Spleen (tissue), 11 donors: Measurements from ENCODE around the gene VSIG8. TPM values are rescaled to one million over a fixed set of nuclear protein-coding genes. Genes with fewer than 3 reads are reported as not detected.

Experiments used
- DNase-seq: peaks from one replicate; pipeline ENCODE4 v3.0.0-alpha.2; 2020
- H3K27ac ChIP-seq, 8 donors: fragments of 200-600 bp; sonication (generic) in 7 of 8; 1 replicate in 4 of 8; 2 replicates in 4 of 8; pipeline versions ENCODE4 v1.5.0 to v1.8.0; 2016 to 2021; ENCODE audit warnings: inconsistent platforms in 4 of 8, mild to moderate bottlenecking in 4 of 8, moderate library complexity in 1 of 8
- H3K27me3 ChIP-seq, 7 donors: fragments of 200-600 bp; sonication (generic) in 6 of 7; replicated peaks in 1 of 7; 1 replicate in 4 of 7; 2 replicates in 3 of 7; pipeline versions ENCODE4 v1.5.0 to v1.8.0; 2016 to 2021; ENCODE audit warnings: inconsistent platforms in 3 of 7, mild to moderate bottlenecking in 1 of 7
- H3K36me3 ChIP-seq, 6 donors: fragments of 200-600 bp; sonication (generic) in 5 of 6; 1 replicate in 4 of 6; 2 replicates in 2 of 6; pipeline versions ENCODE4 v1.5.0 to v1.8.0; 2016 to 2021; ENCODE audit warnings: inconsistent platforms in 2 of 6
- H3K4me1 ChIP-seq, 6 donors: fragments of 200-600 bp; sonication (generic) in 5 of 6; 1 replicate in 3 of 6; 2 replicates in 3 of 6; pipeline versions ENCODE4 v1.5.0 to v1.8.0; 2016 to 2021; ENCODE audit warnings: inconsistent platforms in 3 of 6
- H3K4me3 ChIP-seq, 8 donors: fragments of 200-600 bp; sonication (generic) in 7 of 8; 1 replicate in 4 of 8; 2 replicates in 4 of 8; pipeline versions ENCODE4 v1.5.0 to v1.8.0; 2016 to 2021; ENCODE audit warnings: inconsistent platforms in 4 of 8, mild to moderate bottlenecking in 4 of 8, moderate library complexity in 2 of 8
- H3K9me3 ChIP-seq, 8 donors: fragments of 200-600 bp; sonication (generic) in 7 of 8; 1 replicate in 4 of 8; 2 replicates in 4 of 8; pipeline versions ENCODE4 v1.5.0 to v1.8.0; 2016 to 2021; ENCODE audit warnings: inconsistent platforms in 4 of 8
- CTCF ChIP-seq, 11 experiments: fragments of 200-600 bp in 7 of 11; fragments of 450-650 bp in 4 of 11; sonication (generic) in 4 of 11; IDR thresholded peaks in 8 of 11; conservative IDR thresholded peaks in 3 of 11; 1 replicate in 7 of 11; 2 replicates in 4 of 11; pipeline versions ENCODE4 v1.4.0 to v1.8.0; 2016 to 2021; ENCODE audit warnings: antibody characterized with exemption in 11 of 11, inconsistent platforms in 4 of 11, mild to moderate bottlenecking in 1 of 11
- POLR2A ChIP-seq, 3 donors: fragments of 450-650 bp; IDR thresholded peaks; one replicate each; pipeline ENCODE4 v1.5.1; 2017; ENCODE audit warnings: antibody characterized with exemption in 3 of 3, mild to moderate bottlenecking in 1 of 3
- POLR2AphosphoS5 ChIP-seq, 3 donors: sonication (generic); formaldehyde crosslinking; IDR thresholded peaks; one replicate each; pipeline ENCODE4 v1.5.1; 2017; ENCODE audit warnings: antibody characterized with exemption in 3 of 3
- WGBS, 5 donors: extraction: QIAGEN DNeasy Blood & Tissue Kit in 3 of 5; methylation state at CpG; one replicate each; pipeline versions ENCODE4 v1.1.5 to v1.1.7; 2013 to 2018; 5-methylcytosine and 5-hydroxymethylcytosine counted together
- intact Hi-C: fragments of 100-400 bp; cut with DNase I; formaldehyde crosslinking; loops from one replicate; pipeline ENCODE4 v1.15.0; 2023; ENCODE audit warnings: low total_unique reads
- polyA plus RNA-seq, 3 donors: library from polyadenylated mRNA; stranded (reverse); fragments of 200-250 nt; gene quantifications; one replicate each; pipeline ENCODE4 v1.2.1, GENCODE V29; 2013
- total RNA-seq, 7 donors: library from RNA; depleted of rRNA in 3 of 7; stranded (reverse); fragments of >200 nt in 3 of 7; fragmentation: NEBNext Ultra II Directional in 4 of 7; extraction: Animal tissue kit (Norgen Biotek cat#: 25700) in 4 of 7; gene quantifications; one replicate each; pipeline versions ENCODE4 v1.1.0 to v1.2.1, GENCODE V29; 2016 to 2021
- donor health status: healthy with polysubstance abuse.
- donor health status: DM: no; HTN: no; CAD: no; lungs with moderate emphysema.
- donor health status: DM: no; HTN: no; CAD: no.
- donor health status: Bipolar disorder and iron deficiency.
- donor health status: healthy.
- donor health status: DM: no; HTN: no; CAD: no.
- donor health status: DM: yes; HTN: yes; CAD: no.

The VSIG8 gene
- total and polyA plus RNA-seq, 10 donors, result 0.03 to 0.43 (median 0.23) TPM; not detected in 6

- Histone ChIP-seq H3K4me3 (no peak overlapping the region), H3K36me3 (peaks cover 0 to 48% (median 1%) of the 10 kb centered on the region in 6 donors), H3K27me3 (no peaks in the 10 kb centered on the region), H3K9me3 (no peaks in the 10 kb centered on the region), H3K27ac (no peak overlapping the region), H3K4me1 (no peaks in the 10 kb centered on the region)
- WGBS, 5 donors, result 69 to 87% (median 73%) methylated on average over 8 of the region's 8 CpGs
- DNase-seq, result no peak
- intact Hi-C loops, result no loop called here
- TF ChIP-seq CTCF (IDR thresholded peaks at IDR 0.05 in 8 of 11, conservative IDR thresholded peaks at IDR 0.05 in 3 of 11), result peak in 1 of 11 experiments; percentile 12
- TF ChIP-seq POLR2AphosphoS5 (IDR thresholded peaks at IDR 0.05), result no peak
These were observed 26.5 kb downstream of the VSIG8 start for GRCh38 chr1:159835862-159836525.

- H3K4me1 ChIP-seq, result peaks cover 0 to 1% (median under 1%) of the 10 kb centered on the region in 6 donors
- H3K27me3 ChIP-seq, result no peaks in the 10 kb centered on the region
- peaks cover 0 to 48% (median 1%) of the 10 kb centered on the region in 6 donors for H3K36me3 ChIP-seq
- DNase-seq, result no peak
- no peaks in the 10 kb centered on the region for H3K9me3 ChIP-seq
- H3K4me3 ChIP-seq, result no peak overlapping the region
- no peak for TF ChIP-seq CTCF (IDR thresholded peaks at IDR 0.05 in 8 of 11, conservative IDR thresholded peaks at IDR 0.05 in 3 of 11)
- TF ChIP-seq POLR2AphosphoS5 (IDR thresholded peaks at IDR 0.05), result no peak
- TF ChIP-seq POLR2A (IDR thresholded peaks at IDR 0.05), result no peak
- intact Hi-C loops, result no loop called here
- 40 to 64% (median 58%) methylated on average over 3 of the region's 3 CpGs for WGBS, 5 donors
- H3K27ac ChIP-seq, result no peak overlapping the region
These were observed 27.1 kb downstream of the VSIG8 start for GRCh38 chr1:159835356-159835755.

- TF ChIP-seq CTCF (IDR thresholded peaks at IDR 0.05 in 8 of 11, conservative IDR thresholded peaks at IDR 0.05 in 3 of 11), result no peak
- TF ChIP-seq POLR2AphosphoS5 (IDR thresholded peaks at IDR 0.05), result no peak
- TF ChIP-seq POLR2A (IDR thresholded peaks at IDR 0.05), result no peak
- no peak overlapping the region for H3K27ac ChIP-seq
- no peaks in the 10 kb centered on the region for H3K27me3 ChIP-seq
- H3K36me3 ChIP-seq, result peaks cover 0 to 42% (median 1%) of the 10 kb centered on the region in 6 donors
- no peak overlapping the region for H3K4me3 ChIP-seq
- H3K4me1 ChIP-seq, result peaks cover 7 to 32% (median 28%) of the 10 kb centered on the region in 6 donors
- intact Hi-C loops, result no loop called here
- DNase-seq, result no peak
- no peaks in the 10 kb centered on the region for H3K9me3 ChIP-seq
- WGBS, 5 donors, result 91 to 95% (median 94%) methylated on average over 2 of the region's 2 CpGs
These were observed 30.1 kb downstream of the VSIG8 start for GRCh38 chr1:159832309-159832708.

- Histone ChIP-seq H3K4me1 (peaks cover 11 to 39% (median 35%) of the 10 kb centered on the region in 6 donors), H3K27me3 (no peaks in the 10 kb centered on the region), H3K27ac (no peak overlapping the region), H3K9me3 (no peaks in the 10 kb centered on the region), H3K4me3 (no peak overlapping the region), H3K36me3 (peaks cover 0 to 35% (median 1%) of the 10 kb centered on the region in 6 donors)
- TF ChIP-seq CTCF (IDR thresholded peaks at IDR 0.05 in 8 of 11, conservative IDR thresholded peaks at IDR 0.05 in 3 of 11), result no peak
- no peak for TF ChIP-seq POLR2A (IDR thresholded peaks at IDR 0.05)
- no peak for TF ChIP-seq POLR2AphosphoS5 (IDR thresholded peaks at IDR 0.05)
- 75 to 85% (median 85%) methylated on average over 7 of the region's 7 CpGs for WGBS, 5 donors
- intact Hi-C loops, result no loop called here
- no peak for DNase-seq
These were observed 30.9 kb downstream of the VSIG8 start for GRCh38 chr1:159831412-159832141.
